CD14-positive monocyte (primary cell): ENCODE data around the gene TRRAP. TPM values are rescaled to one million over a fixed set of nuclear protein-coding genes. Genes with fewer than 3 reads are reported as not detected.

Experiments used
- DNase-seq, 3 donors: peaks; one replicate each; pipeline ENCODE4 v3.0.0-alpha.2; 2011 to 2022
- H2AFZ ChIP-seq: 2 replicates; pipeline ENCODE4 v1.6.0; 2012; ENCODE audit warnings: mild to moderate bottlenecking, low read depth, low read length, inconsistent platforms; ENCODE audit not compliant: insufficient read depth, poor library complexity, severe bottlenecking
- H3K27ac ChIP-seq, 2 donors: 1 replicate in 1 of 2; 2 replicates in 1 of 2; pipeline ENCODE4 v1.5.1; 2012 to 2013; ENCODE audit warnings: low read length in 2 of 2, control low read depth in 1 of 2, inconsistent platforms in 1 of 2, low read depth in 1 of 2, mild to moderate bottlenecking in 1 of 2
- H3K27me3 ChIP-seq, 2 donors: one replicate each; pipeline versions ENCODE4 v1.6.0 to v1.6.1; 2011 to 2013; ENCODE audit warnings: low read length in 2 of 2; ENCODE audit not compliant: control insufficient read depth in 2 of 2, insufficient read depth in 2 of 2
- H3K36me3 ChIP-seq, 2 donors: replicated peaks in 1 of 2; 1 replicate in 1 of 2; 2 replicates in 1 of 2; pipeline versions ENCODE4 v1.5.1 to v1.6.1; 2012 to 2013; ENCODE audit warnings: low read length in 2 of 2, control low read depth in 1 of 2, inconsistent platforms in 1 of 2, mild to moderate bottlenecking in 1 of 2; ENCODE audit not compliant: insufficient read depth in 2 of 2, control insufficient read depth in 1 of 2
- H3K4me1 ChIP-seq, 2 donors: 1 replicate in 1 of 2; 2 replicates in 1 of 2; pipeline versions ENCODE4 v1.5.1 to v1.6.1; 2012 to 2013; ENCODE audit warnings: low read length in 2 of 2, control low read depth in 1 of 2, inconsistent platforms in 1 of 2, mild to moderate bottlenecking in 1 of 2, moderate library complexity in 1 of 2; ENCODE audit not compliant: insufficient read depth in 2 of 2, control insufficient read depth in 1 of 2
- H3K4me2 ChIP-seq: replicated peaks from 2 replicates; pipeline ENCODE3; 2012; ENCODE audit warnings: low read length, moderate library complexity, mild to moderate bottlenecking; ENCODE audit not compliant: poor library complexity, severe bottlenecking; ENCODE audit errors: extremely low read depth
- H3K4me3 ChIP-seq, 3 experiments: fragments of 200-600 bp in 1 of 3; sonication (generic) in 1 of 3; replicated peaks in 1 of 3; 1 replicate in 2 of 3; 2 replicates in 1 of 3; pipeline ENCODE4 v1.5.1; 2011 to 2013; ENCODE audit warnings: low read length in 3 of 3, mild to moderate bottlenecking in 3 of 3, control low read depth in 2 of 3, low read depth in 2 of 3, inconsistent platforms in 1 of 3, moderate library complexity in 1 of 3
- H3K79me2 ChIP-seq: 2 replicates; pipeline ENCODE4 v1.6.0; 2012; ENCODE audit warnings: mild to moderate bottlenecking, control low read depth, inconsistent platforms, low read length, moderate library complexity; ENCODE audit not compliant: insufficient read depth
- H3K9ac ChIP-seq: 2 replicates; pipeline ENCODE4 v1.6.0; 2017; ENCODE audit warnings: low read length, mild to moderate bottlenecking; ENCODE audit not compliant: insufficient read depth, poor library complexity, severe bottlenecking
- H3K9me3 ChIP-seq, 2 donors: replicated peaks in 1 of 2; 1 replicate in 1 of 2; 2 replicates in 1 of 2; pipeline versions ENCODE4 v1.5.1 to v1.6.1; 2012 to 2013; ENCODE audit warnings: low read length in 2 of 2, control low read depth in 1 of 2; ENCODE audit not compliant: control insufficient read depth in 1 of 2, insufficient read depth in 1 of 2
- H4K20me1 ChIP-seq: 2 replicates; pipeline ENCODE4 v1.6.0; 2012; ENCODE audit warnings: mild to moderate bottlenecking, low read length, control low read depth, moderate library complexity; ENCODE audit not compliant: insufficient read depth
- H3K27ac Mint-ChIP-seq, 7 donors: one replicate each; pipeline ENCODE4 v1.8.0; 2020; ENCODE audit warnings: mild to moderate bottlenecking in 7 of 7, mixed read lengths in 7 of 7, moderate library complexity in 6 of 7, inconsistent platforms in 2 of 7
- H3K27me3 Mint-ChIP-seq, 3 donors: one replicate each; pipeline ENCODE4 v1.8.0; 2021 to 2022; ENCODE audit warnings: low read depth in 3 of 3, mild to moderate bottlenecking in 3 of 3, mixed read lengths in 3 of 3, moderate library complexity in 3 of 3, inconsistent platforms in 1 of 3
- H3K36me3 Mint-ChIP-seq, 2 donors: one replicate each; pipeline ENCODE4 v1.8.0; 2020; ENCODE audit warnings: mixed read lengths in 2 of 2, inconsistent platforms in 1 of 2, mild to moderate bottlenecking in 1 of 2
- H3K4me1 Mint-ChIP-seq: one replicate; pipeline ENCODE4 v1.8.0; 2020; ENCODE audit warnings: mild to moderate bottlenecking, mixed read lengths
- H3K4me3 Mint-ChIP-seq, 2 donors: one replicate each; pipeline ENCODE4 v1.8.0; 2020; ENCODE audit warnings: mild to moderate bottlenecking in 2 of 2, mixed read lengths in 2 of 2, moderate library complexity in 1 of 2
- H3K9me3 Mint-ChIP-seq, 7 donors: one replicate each; pipeline ENCODE4 v1.8.0; 2020 to 2022; ENCODE audit warnings: mixed read lengths in 7 of 7, mild to moderate bottlenecking in 6 of 7, moderate library complexity in 6 of 7, inconsistent platforms in 2 of 7
- WGBS: methylation state at CpG from one replicate; pipeline ENCODE4 v1.1.5; 2013; ENCODE audit warnings: missing lambda C conversion rate; ENCODE audit not compliant: insufficient coverage; 5-methylcytosine and 5-hydroxymethylcytosine counted together
- intact Hi-C, 2 donors: fragments of 100-400 bp; cut with micrococcal nuclease; formaldehyde crosslinking; loops; one replicate each; pipeline versions ENCODE4 v1.15.0 to v1.15.1; 2023
- polyA plus RNA-seq, 3 donors: library from polyadenylated mRNA; depleted of rRNA in 1 of 3; unstranded in 2 of 3; stranded (reverse) in 1 of 3; fragments of 300-500 nt in 2 of 3; fragments of >200 nt in 1 of 3; fragmentation: Illumina TruSeq in 2 of 3; gene quantifications; 1 replicate in 2 of 3; 2 replicates in 1 of 3; pipeline ENCODE4 v1.2.3, GENCODE V29; 2012 to 2021
- TF ChIP-seq, protein P1 (sequence below): fragments of 200-600 bp; IDR thresholded peaks from one replicate; pipeline ENCODE4 v1.8.0; 2022; ENCODE audit warnings: antibody characterized with exemption, mild to moderate bottlenecking

The TRRAP gene
- polyA plus RNA-seq, 3 donors: 0.67 to 12.2 (median 1.2) TPM

DNA sequence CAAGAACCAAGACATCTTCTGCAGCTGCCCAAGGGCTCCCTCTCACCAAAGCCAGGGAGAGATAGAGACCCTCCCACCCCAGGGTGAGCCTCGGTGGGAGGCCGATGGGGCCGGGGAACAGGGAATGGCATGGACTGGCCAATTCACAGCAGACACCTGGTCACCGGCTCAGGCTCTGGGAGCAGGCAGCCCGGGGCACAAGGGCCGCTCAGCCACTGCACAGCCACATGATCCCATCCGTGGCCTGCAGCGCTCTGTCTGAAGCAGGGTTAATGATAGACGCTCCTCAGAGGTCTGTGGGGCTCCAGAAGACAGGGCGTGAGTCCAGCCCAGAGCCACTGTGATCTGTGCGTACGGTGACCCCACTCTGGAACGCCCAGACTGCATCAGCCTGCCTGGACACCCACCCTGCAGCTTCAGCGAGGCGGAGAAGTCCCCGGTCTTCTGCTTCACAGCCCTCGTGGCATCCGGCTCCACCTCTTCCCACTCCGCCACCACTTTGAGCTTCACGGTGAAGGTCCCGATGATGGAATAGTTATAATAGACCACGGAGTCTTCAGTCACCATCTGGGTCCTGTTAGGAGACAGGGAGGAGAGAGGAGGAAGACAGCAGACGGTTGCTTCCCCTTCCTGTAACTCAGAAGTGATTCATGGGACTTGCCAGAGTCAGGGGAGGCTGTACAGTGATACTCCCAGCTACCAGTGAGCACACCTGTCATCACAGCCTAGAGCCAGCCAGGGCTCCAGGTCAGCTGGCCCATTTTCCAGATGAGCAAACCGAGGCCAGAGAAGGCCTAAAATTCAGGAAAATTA lies 22.5 kb upstream of the TRRAP start:
- intact Hi-C loops: no loop called here
- Histone ChIP-seq H3K4me3 (no peak overlapping the region), H2AFZ (no peak overlapping the region), H3K27ac (no peak overlapping the region), H3K27me3 (no peaks in the 10 kb centered on the region), H3K36me3 (no peaks in the 10 kb centered on the region), H3K4me1 (peaks cover 6 to 7% of the 10 kb centered on the region in 2 donors), H3K4me2 (no peak overlapping the region), H4K20me1 (no peaks in the 10 kb centered on the region), H3K9me3 (no peaks in the 10 kb centered on the region), H3K9ac (no peak overlapping the region), H3K79me2 (no peaks in the 10 kb centered on the region)
- DNase-seq: no peak
- Mint-ChIP-seq H3K36me3 (no peaks in the 10 kb centered on the region), H3K9me3 (peaks cover 0 to 10% (median 3%) of the 10 kb centered on the region in 7 donors), H3K27me3 (peaks cover 12 to 22% (median 12%) of the 10 kb centered on the region in 3 donors), H3K4me1 (peaks cover 10% of the 10 kb centered on the region), H3K27ac (no peak overlapping the region), H3K4me3 (no peak overlapping the region)
- TF ChIP-seq, protein P1, sequence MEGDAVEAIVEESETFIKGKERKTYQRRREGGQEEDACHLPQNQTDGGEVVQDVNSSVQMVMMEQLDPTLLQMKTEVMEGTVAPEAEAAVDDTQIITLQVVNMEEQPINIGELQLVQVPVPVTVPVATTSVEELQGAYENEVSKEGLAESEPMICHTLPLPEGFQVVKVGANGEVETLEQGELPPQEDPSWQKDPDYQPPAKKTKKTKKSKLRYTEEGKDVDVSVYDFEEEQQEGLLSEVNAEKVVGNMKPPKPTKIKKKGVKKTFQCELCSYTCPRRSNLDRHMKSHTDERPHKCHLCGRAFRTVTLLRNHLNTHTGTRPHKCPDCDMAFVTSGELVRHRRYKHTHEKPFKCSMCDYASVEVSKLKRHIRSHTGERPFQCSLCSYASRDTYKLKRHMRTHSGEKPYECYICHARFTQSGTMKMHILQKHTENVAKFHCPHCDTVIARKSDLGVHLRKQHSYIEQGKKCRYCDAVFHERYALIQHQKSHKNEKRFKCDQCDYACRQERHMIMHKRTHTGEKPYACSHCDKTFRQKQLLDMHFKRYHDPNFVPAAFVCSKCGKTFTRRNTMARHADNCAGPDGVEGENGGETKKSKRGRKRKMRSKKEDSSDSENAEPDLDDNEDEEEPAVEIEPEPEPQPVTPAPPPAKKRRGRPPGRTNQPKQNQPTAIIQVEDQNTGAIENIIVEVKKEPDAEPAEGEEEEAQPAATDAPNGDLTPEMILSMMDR: no peak
- 98% methylated on average over 14 of the region's 24 CpGs for WGBS

DNA sequence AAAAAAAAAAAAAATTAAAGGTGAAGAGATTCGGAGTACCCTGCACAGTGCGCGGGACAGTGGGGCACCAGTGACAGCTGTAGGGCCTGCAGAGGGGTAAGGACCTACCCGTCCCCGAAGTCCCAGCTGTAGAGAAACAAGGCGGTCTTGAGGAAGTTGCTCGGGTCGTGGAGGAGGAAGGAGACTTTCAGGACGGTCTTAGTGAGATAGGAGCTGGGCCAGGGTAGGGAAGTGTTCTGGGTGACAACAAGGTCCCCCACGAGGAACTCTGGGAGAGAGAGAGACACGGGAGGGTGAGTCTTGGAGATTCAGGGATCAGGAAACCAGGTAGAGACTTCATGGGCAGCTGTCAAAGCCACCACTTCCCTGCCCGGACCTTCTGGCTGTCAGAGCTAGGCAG lies 18.3 kb upstream of the TRRAP start:
- intact Hi-C loops: no loop called here
- Histone ChIP-seq H3K36me3 (no peaks in the 10 kb centered on the region), H3K9ac (no peak overlapping the region), H3K9me3 (no peaks in the 10 kb centered on the region), H3K27me3 (no peaks in the 10 kb centered on the region), H3K4me3 (no peak overlapping the region), H3K4me2 (no peak overlapping the region), H3K79me2 (no peaks in the 10 kb centered on the region), H4K20me1 (no peaks in the 10 kb centered on the region), H3K4me1 (peaks cover 12 to 15% of the 10 kb centered on the region in 2 donors), H3K27ac (no peak overlapping the region), H2AFZ (no peak overlapping the region)
- 44% methylated on average over 11 of the region's 12 CpGs for WGBS
- peak overlapping the region in 1 of 2 donors; percentile 16 for H3K4me3 Mint-ChIP-seq
- H3K27ac Mint-ChIP-seq: peak overlapping the region in 1 of 7 donors; percentile 18
- peak in 1 of 3 donors; percentile 25 for DNase-seq
- peaks cover 19% of the 10 kb centered on the region for H3K4me1 Mint-ChIP-seq
- H3K36me3 Mint-ChIP-seq: no peaks in the 10 kb centered on the region
- peaks cover 11 to 28% (median 18%) of the 10 kb centered on the region in 3 donors for H3K27me3 Mint-ChIP-seq
- TF ChIP-seq, protein P1: no peak
- H3K9me3 Mint-ChIP-seq: peaks cover 0 to 5% (median 0%) of the 10 kb centered on the region in 7 donors
